Testis (tissue), 3 donors: ENCODE data around the gene FALEC. TPM values are rescaled to one million over a fixed set of nuclear protein-coding genes. Genes with fewer than 3 reads are reported as not detected.

Source experiments
- DNase-seq: peaks from one replicate; pipeline ENCODE4 v3.0.0-alpha.2; 2019
- H3K27ac ChIP-seq, 2 donors: fragments of 200-600 bp; sonication (generic); one replicate each; pipeline ENCODE4 v1.5.1; 2019
- H3K27me3 ChIP-seq: fragments of 200-600 bp; sonication (generic); one replicate; pipeline ENCODE4 v1.5.1; 2019
- H3K36me3 ChIP-seq: fragments of 200-600 bp; sonication (generic); one replicate; pipeline ENCODE4 v1.5.1; 2017; ENCODE audit warnings: low read depth; ENCODE audit errors: missing control alignments
- H3K4me1 ChIP-seq: fragments of 200-600 bp; sonication (generic); one replicate; pipeline ENCODE4 v1.5.1; 2019
- H3K4me3 ChIP-seq, 2 donors: fragments of 200-600 bp; sonication (generic); one replicate each; pipeline ENCODE4 v1.5.1; 2017 to 2019
- H3K9me3 ChIP-seq: fragments of 200-600 bp; sonication (generic); one replicate; pipeline ENCODE4 v1.5.1; 2017
- CTCF ChIP-seq, 3 experiments: fragments of 450-650 bp in 2 of 3; fragments of 200-600 bp in 1 of 3; sonication (generic) in 1 of 3; IDR thresholded peaks; one replicate each; pipeline ENCODE4 v1.5.1; 2016 to 2019; ENCODE audit warnings: antibody characterized with exemption in 3 of 3, mild to moderate bottlenecking in 2 of 3, moderate library complexity in 1 of 3
- POLR2A ChIP-seq: fragments of 450-650 bp; IDR thresholded peaks from one replicate; pipeline ENCODE4 v1.6.1; 2017; ENCODE audit warnings: antibody characterized with exemption, mild to moderate bottlenecking, moderate library complexity
- WGBS, 2 donors: methylation state at CpG; one replicate each; pipeline ENCODE4 v1.1.5; 2018; 5-methylcytosine and 5-hydroxymethylcytosine counted together
- intact Hi-C: fragments of 100-400 bp; cut with DNase I; formaldehyde crosslinking; loops from one replicate; pipeline ENCODE4 v1.15.1; 2023; ENCODE audit warnings: low total_unique reads
- polyA plus RNA-seq: library from polyadenylated mRNA; stranded (reverse); fragments of 350-450 nt; fragmentation: Illumina TruSeq; extraction: RNeasy Lipid Tissue Mini Kit (QIAGEN cat#74804); gene quantifications from one replicate; pipeline ENCODE4 v1.2.3, GENCODE V29; 2014; ENCODE audit warnings: low read depth, low replicate concordance; ENCODE audit not compliant: insufficient read depth
- total RNA-seq, 2 donors: library from RNA; depleted of rRNA; stranded (reverse); fragments of >200 nt; gene quantifications; one replicate each; pipeline ENCODE4 v1.2.3, GENCODE V29; 2016

FALEC gene
- total and polyA plus RNA-seq, 3 donors from 2014 or later: 1.3 TPM; not detected in 2

GRCh38 chr1:150516616-150517015, 1.1 kb downstream of the FALEC start:
- no peak for DNase-seq
- H3K36me3 ChIP-seq: no peaks in the 10 kb centered on the region
- H3K9me3 ChIP-seq: no peaks in the 10 kb centered on the region
- 27 to 30% methylated on average over 4 of the region's 4 CpGs for WGBS, 2 donors
- TF ChIP-seq CTCF (IDR thresholded peaks at IDR 0.05) (no peak), POLR2A (no peak)
- H3K4me3 ChIP-seq: peak overlapping the region in 1 of 2 donors; percentile 64
- H3K27me3 ChIP-seq: no peaks in the 10 kb centered on the region
- peaks cover 5% of the 10 kb centered on the region for H3K4me1 ChIP-seq
- peak overlapping the region in 1 of 2 donors; percentile 72 for H3K27ac ChIP-seq
- intact Hi-C loops: no loop called here

- no peak for DNase-seq
- no peak overlapping the region for H3K27ac ChIP-seq
- no peaks in the 10 kb centered on the region for H3K36me3 ChIP-seq
- H3K4me1 ChIP-seq: peaks cover 2% of the 10 kb centered on the region
- no peak overlapping the region for H3K4me3 ChIP-seq
- H3K27me3 ChIP-seq: no peaks in the 10 kb centered on the region
- no peak for TF ChIP-seq POLR2A
- TF ChIP-seq CTCF (IDR thresholded peaks at IDR 0.05): no peak
- 70 to 82% methylated on average over 1 of the region's 1 CpG for WGBS, 2 donors
- no peaks in the 10 kb centered on the region for H3K9me3 ChIP-seq
- intact Hi-C loops: no loop called here
Measured at GRCh38 chr1:150521196-150521968, 5.8 kb downstream of the FALEC start.

- Histone ChIP-seq H3K36me3 (no peaks in the 10 kb centered on the region), H3K4me3 (no peak overlapping the region), H3K27me3 (no peaks in the 10 kb centered on the region), H3K4me1 (peaks cover 8% of the 10 kb centered on the region), H3K9me3 (no peaks in the 10 kb centered on the region), H3K27ac (no peak overlapping the region)
- no peak for TF ChIP-seq POLR2A
- no peak for TF ChIP-seq CTCF (IDR thresholded peaks at IDR 0.05)
- no peak for DNase-seq
- intact Hi-C loops: no loop called here
- WGBS, 2 donors: 93% methylated on average over 3 of the region's 3 CpGs
Measured at GRCh38 chr1:150525348-150525747, 9.8 kb downstream of the FALEC start.

GRCh38 chr1:150528196-150528595, 12.6 kb downstream of the FALEC start:
- H3K4me1 ChIP-seq: peaks cover 13% of the 10 kb centered on the region
- intact Hi-C loops: no loop called here
- 97 to 100% methylated on average over 1 of the region's 1 CpG for WGBS, 2 donors
- TF ChIP-seq POLR2A (no peak), CTCF (IDR thresholded peaks at IDR 0.05) (no peak)
- H3K4me3 ChIP-seq: no peak overlapping the region
- no peak for DNase-seq
- H3K36me3 ChIP-seq: no peaks in the 10 kb centered on the region
- no peaks in the 10 kb centered on the region for H3K9me3 ChIP-seq
- H3K27me3 ChIP-seq: no peaks in the 10 kb centered on the region
- H3K27ac ChIP-seq: no peak overlapping the region

- H3K4me3 ChIP-seq: no peak overlapping the region
- no peak for TF ChIP-seq POLR2A
- no peak for TF ChIP-seq CTCF (IDR thresholded peaks at IDR 0.05)
- H3K27ac ChIP-seq: peak overlapping the region; percentile 33 to 34
- no peaks in the 10 kb centered on the region for H3K9me3 ChIP-seq
- no peaks in the 10 kb centered on the region for H3K27me3 ChIP-seq
- 17 to 36% methylated on average over 4 of the region's 4 CpGs for WGBS, 2 donors
- no peaks in the 10 kb centered on the region for H3K36me3 ChIP-seq
- peak; percentile 38 for DNase-seq
- intact Hi-C loops: no loop called here
- H3K4me1 ChIP-seq: peaks cover 13% of the 10 kb centered on the region
Measured at GRCh38 chr1:150529017-150529416, 13.5 kb downstream of the FALEC start.
